SK-N-SH (cell line): ENCODE results near the gene ARHGEF40.

Experiments used
- MEF2A ChIP-seq: IDR thresholded peaks from 2 replicates; pipeline ENCODE4 v1.4.0; 2012; ENCODE audit warnings: low read depth, borderline replicate concordance
- MXI1 ChIP-seq: IDR thresholded peaks from 2 replicates; pipeline ENCODE4 v1.6.1; 2012; ENCODE audit warnings: mild to moderate bottlenecking, low read depth, low read length, improper control_type of control experiment
- RFX5 ChIP-seq: IDR thresholded peaks from 2 replicates; pipeline ENCODE4 v1.6.1; 2012; ENCODE audit warnings: mild to moderate bottlenecking, improper control_type of control experiment, low read length
- SIN3A ChIP-seq: IDR thresholded peaks from 2 replicates; pipeline ENCODE4 v1.6.1; 2012; ENCODE audit warnings: low read depth, mild to moderate bottlenecking, low read length, moderate library complexity, borderline replicate concordance
- USF2 ChIP-seq: fragments of 150-350 bp; IDR thresholded peaks from 2 replicates; pipeline ENCODE4 v1.6.1; 2017; ENCODE audit warnings: antibody characterized with exemption, low read length, low read depth, borderline replicate concordance
- YY1 ChIP-seq: IDR thresholded peaks from 2 replicates; pipeline ENCODE4 v1.4.0; 2012; ENCODE audit warnings: low read depth, mild to moderate bottlenecking

- no peak for TF ChIP-seq SIN3A
- TF ChIP-seq USF2 = no peak
- TF ChIP-seq MEF2A = no peak
- no peak for TF ChIP-seq YY1
- TF ChIP-seq RFX5 = no peak
- no peak for TF ChIP-seq MXI1
Observed at GRCh38 chr14:21036751-21037150, 33.4 kb upstream of the ARHGEF40 start.
